CD4-positive, alpha-beta T cell (primary cell): ENCODE measurements around the gene OVCA2. TPM values are rescaled to one million over a fixed set of nuclear protein-coding genes. Genes with fewer than 3 reads are reported as not detected.
A peak's percentile ranks its signal among the peaks of the same experiment; 100 is the strongest.

Experiments
- ATAC-seq: fragments of 200-7000 bp; cut with Tn5 transposase; one replicate; pipeline ENCODE4 v1.10.0; 2022; ENCODE audit warnings: mild to moderate bottlenecking; ENCODE audit not compliant: poor library complexity
- CTCF ChIA-PET: fragments of 350-600 bp; sonication (Branson Sonifier 250); formaldehyde crosslinking; loops from one replicate; lab custom pipeline; 2021; ENCODE audit warnings: antibody characterized with exemption, inconsistent platforms; lab: Charles Lee
- POLR2A ChIA-PET: fragments of 350-600 bp; sonication (Branson Sonifier 250); formaldehyde crosslinking; loops from one replicate; lab custom pipeline; 2021; ENCODE audit warnings: antibody characterized with exemption, inconsistent platforms; lab: Charles Lee
- DNase-seq, 14 experiments: peaks; one replicate each; pipeline ENCODE4 v3.0.0-alpha.2; 2013 to 2020; ENCODE audit warnings: mixed read lengths in 2 of 14
- H3K27ac ChIP-seq, 2 donors: one replicate each; pipeline versions ENCODE4 v1.5.1 to v1.7.0; 2013; ENCODE audit warnings: low read length in 2 of 2, low read depth in 1 of 2, mild to moderate bottlenecking in 1 of 2
- H3K27me3 ChIP-seq, 2 experiments: 1 replicate in 1 of 2; 2 replicates in 1 of 2; pipeline versions ENCODE4 v1.6.1 to v1.7.0; 2013; ENCODE audit warnings: low read length in 2 of 2, control low read depth in 1 of 2, mild to moderate bottlenecking in 1 of 2, moderate library complexity in 1 of 2; ENCODE audit not compliant: insufficient read depth in 2 of 2, control insufficient read depth in 1 of 2
- H3K36me3 ChIP-seq: one replicate; pipeline ENCODE4 v1.6.1; 2013; ENCODE audit warnings: low read length, control low read depth; ENCODE audit not compliant: insufficient read depth
- H3K4me1 ChIP-seq: one replicate; pipeline ENCODE4 v1.6.1; 2013; ENCODE audit warnings: low read length, control low read depth; ENCODE audit not compliant: insufficient read depth
- H3K4me3 ChIP-seq: one replicate; pipeline ENCODE4 v1.5.1; 2013; ENCODE audit warnings: mild to moderate bottlenecking, low read length, moderate library complexity
- H3K9me3 ChIP-seq, 2 experiments: 1 replicate in 1 of 2; 2 replicates in 1 of 2; pipeline versions ENCODE4 v1.6.1 to v1.7.0; 2013; ENCODE audit warnings: low read length in 2 of 2, mild to moderate bottlenecking in 2 of 2, control low read depth in 1 of 2, moderate library complexity in 1 of 2; ENCODE audit not compliant: control insufficient read depth in 1 of 2, insufficient read depth in 1 of 2
- H3K27ac Mint-ChIP-seq: one replicate; pipeline ENCODE4 v1.8.0; 2020; ENCODE audit warnings: mixed read lengths
- H3K27me3 Mint-ChIP-seq: one replicate; pipeline ENCODE4 v1.8.0; 2021; ENCODE audit warnings: mixed read lengths
- H3K36me3 Mint-ChIP-seq: one replicate; pipeline ENCODE4 v1.8.0; 2021; ENCODE audit warnings: low read depth, mixed read lengths
- H3K4me1 Mint-ChIP-seq: one replicate; pipeline ENCODE4 v1.8.0; 2021; ENCODE audit warnings: low read depth, mixed read lengths
- H3K4me3 Mint-ChIP-seq: one replicate; pipeline ENCODE4 v1.8.0; 2020; ENCODE audit warnings: mild to moderate bottlenecking, mixed read lengths
- H3K9me3 Mint-ChIP-seq: one replicate; pipeline ENCODE4 v1.8.0; 2020; ENCODE audit warnings: mixed read lengths
- intact Hi-C, 2 experiments: fragments of 100-400 bp; cut with DNase I in 1 of 2; cut with micrococcal nuclease in 1 of 2; formaldehyde crosslinking; loops; one replicate each; pipeline versions ENCODE4 v1.15.1 to v1.9.0; 2023 to 2025; cut with DNase I, micrococcal nuclease
- total RNA-seq, 174 experiments: library from RNA in 2 of 174; stranded (reverse) in 2 of 174; gene quantifications; one replicate each; pipeline ENCODE4 v1.2.3 and lab custom pipeline; 2021 to 2026
- TF ChIP-seq, protein P1 (sequence below): fragments of 200-600 bp; IDR thresholded peaks from one replicate; pipeline ENCODE4 v1.8.0; 2022; ENCODE audit warnings: antibody characterized with exemption, mild to moderate bottlenecking

OVCA2 gene
- total RNA-seq, 2 experiments from 2014 or later: 34.4 to 35.1 TPM

DNA sequence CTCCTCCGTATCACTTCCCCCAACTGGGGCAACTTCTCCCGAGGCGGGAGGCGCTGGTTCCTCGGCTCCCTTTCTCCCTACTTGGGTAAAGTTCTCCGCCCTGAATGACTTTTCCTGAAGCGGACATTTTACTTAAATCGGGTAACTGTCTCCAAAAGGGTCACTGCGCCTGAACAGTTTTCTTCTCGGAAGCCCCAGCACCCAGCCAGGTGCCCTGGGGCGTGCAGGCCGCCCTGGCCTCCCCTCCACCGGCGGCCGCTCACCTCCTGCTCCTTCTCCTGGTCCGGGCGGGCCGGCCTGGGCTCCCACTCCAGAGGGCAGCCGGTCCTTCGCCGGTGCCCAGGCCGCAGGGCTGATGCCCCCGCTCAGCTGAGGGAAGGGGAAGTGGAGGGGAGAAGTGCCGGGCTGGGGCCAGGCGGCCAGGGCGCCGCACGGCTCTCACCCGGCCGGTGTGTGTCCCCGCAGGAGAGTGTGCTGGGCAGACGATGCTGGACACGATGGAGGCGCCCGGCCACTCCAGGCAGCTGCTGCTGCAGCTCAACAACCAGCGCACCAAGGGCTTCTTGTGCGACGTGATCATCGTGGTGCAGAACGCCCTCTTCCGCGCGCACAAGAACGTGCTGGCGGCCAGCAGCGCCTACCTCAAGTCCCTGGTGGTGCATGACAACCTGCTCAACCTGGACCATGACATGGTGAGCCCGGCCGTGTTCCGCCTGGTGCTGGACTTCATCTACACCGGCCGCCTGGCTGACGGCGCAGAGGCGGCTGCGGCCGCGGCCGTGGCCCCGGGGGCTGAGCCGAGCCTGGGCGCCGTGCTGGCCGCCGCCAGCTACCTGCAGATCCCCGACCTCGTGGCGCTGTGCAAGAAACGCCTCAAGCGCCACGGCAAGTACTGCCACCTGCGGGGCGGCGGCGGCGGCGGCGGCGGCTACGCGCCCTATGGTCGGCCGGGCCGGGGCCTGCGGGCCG, 14.7 kb downstream of the OVCA2 start:
- Histone ChIP-seq H3K27me3 (peaks cover 4 to 6% of the 10 kb centered on the region in 2 experiments), H3K27ac (no peak overlapping the region), H3K9me3 (peaks cover 0 to 6% of the 10 kb centered on the region in 2 experiments), H3K4me3 (peak overlapping the region; percentile 28), H3K36me3 (peaks cover 10% of the 10 kb centered on the region), H3K4me1 (peaks cover 68% of the 10 kb centered on the region)
- DNase-seq: peak; percentile 36 to 85 (median 52)
- CTCF ChIA-PET: interaction anchor here (1.0 to 7.3 kb wide), 13 partner anchors 13 to 282 kb away, joined by 3 to 83 read pairs (median 4); partner anchors contain the start of genes SGSM2 and TSR1
- no peaks in the 10 kb centered on the region for H3K9me3 Mint-ChIP-seq
- H3K36me3 Mint-ChIP-seq: peaks cover 15% of the 10 kb centered on the region
- H3K4me1 Mint-ChIP-seq: peaks cover 45% of the 10 kb centered on the region
- peak overlapping the region; percentile 77 for H3K4me3 Mint-ChIP-seq
- POLR2A ChIA-PET: interaction anchor here (0.6 to 4.9 kb wide), 15 partner anchors 25 to 388 kb away, joined by 3 to 61 read pairs (median 5); partner anchors contain the start of genes RTN4RL1, SMG6 and SRR
- intact Hi-C loops: loop anchor here in 1 of 2 experiments (5.0 to 10.0 kb wide), 3 partner anchors 98 to 211 kb away; no protein-coding TSS in a partner anchor
- peaks cover 25% of the 10 kb centered on the region for H3K27me3 Mint-ChIP-seq
- peak overlapping the region; percentile 61 for H3K27ac Mint-ChIP-seq
- ATAC-seq: peak; percentile 22
- TF ChIP-seq, protein P1, sequence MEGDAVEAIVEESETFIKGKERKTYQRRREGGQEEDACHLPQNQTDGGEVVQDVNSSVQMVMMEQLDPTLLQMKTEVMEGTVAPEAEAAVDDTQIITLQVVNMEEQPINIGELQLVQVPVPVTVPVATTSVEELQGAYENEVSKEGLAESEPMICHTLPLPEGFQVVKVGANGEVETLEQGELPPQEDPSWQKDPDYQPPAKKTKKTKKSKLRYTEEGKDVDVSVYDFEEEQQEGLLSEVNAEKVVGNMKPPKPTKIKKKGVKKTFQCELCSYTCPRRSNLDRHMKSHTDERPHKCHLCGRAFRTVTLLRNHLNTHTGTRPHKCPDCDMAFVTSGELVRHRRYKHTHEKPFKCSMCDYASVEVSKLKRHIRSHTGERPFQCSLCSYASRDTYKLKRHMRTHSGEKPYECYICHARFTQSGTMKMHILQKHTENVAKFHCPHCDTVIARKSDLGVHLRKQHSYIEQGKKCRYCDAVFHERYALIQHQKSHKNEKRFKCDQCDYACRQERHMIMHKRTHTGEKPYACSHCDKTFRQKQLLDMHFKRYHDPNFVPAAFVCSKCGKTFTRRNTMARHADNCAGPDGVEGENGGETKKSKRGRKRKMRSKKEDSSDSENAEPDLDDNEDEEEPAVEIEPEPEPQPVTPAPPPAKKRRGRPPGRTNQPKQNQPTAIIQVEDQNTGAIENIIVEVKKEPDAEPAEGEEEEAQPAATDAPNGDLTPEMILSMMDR: peak; percentile 35

DNA sequence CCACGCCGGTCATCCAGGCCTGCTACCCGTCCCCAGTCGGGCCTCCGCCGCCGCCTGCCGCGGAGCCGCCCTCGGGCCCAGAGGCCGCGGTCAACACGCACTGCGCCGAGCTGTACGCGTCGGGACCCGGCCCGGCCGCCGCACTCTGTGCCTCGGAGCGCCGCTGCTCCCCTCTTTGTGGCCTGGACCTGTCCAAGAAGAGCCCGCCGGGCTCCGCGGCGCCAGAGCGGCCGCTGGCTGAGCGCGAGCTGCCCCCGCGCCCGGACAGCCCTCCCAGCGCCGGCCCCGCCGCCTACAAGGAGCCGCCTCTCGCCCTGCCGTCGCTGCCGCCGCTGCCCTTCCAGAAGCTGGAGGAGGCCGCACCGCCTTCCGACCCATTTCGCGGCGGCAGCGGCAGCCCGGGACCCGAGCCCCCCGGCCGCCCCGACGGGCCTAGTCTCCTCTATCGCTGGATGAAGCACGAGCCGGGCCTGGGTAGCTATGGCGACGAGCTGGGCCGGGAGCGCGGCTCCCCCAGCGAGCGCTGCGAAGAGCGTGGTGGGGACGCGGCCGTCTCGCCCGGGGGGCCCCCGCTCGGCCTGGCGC, 15.4 kb downstream of the OVCA2 start:
- POLR2A ChIA-PET: interaction anchor here (0.6 to 4.9 kb wide), 13 partner anchors 16 to 388 kb away, joined by 3 to 61 read pairs (median 6); partner anchors contain the start of genes RTN4RL1, SMG6 and SRR
- peaks cover 0 to 6% of the 10 kb centered on the region in 2 experiments for H3K9me3 ChIP-seq
- CTCF ChIA-PET: interaction anchor here (1.0 to 7.3 kb wide), 11 partner anchors 12 to 281 kb away, joined by 3 to 83 read pairs (median 5); no protein-coding TSS in a partner anchor
- Mint-ChIP-seq H3K36me3 (peaks cover 23% of the 10 kb centered on the region), H3K9me3 (no peaks in the 10 kb centered on the region), H3K27me3 (peaks cover 29% of the 10 kb centered on the region), H3K4me3 (no peak overlapping the region), H3K4me1 (peaks cover 38% of the 10 kb centered on the region), H3K27ac (no peak overlapping the region)
- peaks cover 4 to 6% of the 10 kb centered on the region in 2 experiments for H3K27me3 ChIP-seq
- peaks cover 61% of the 10 kb centered on the region for H3K4me1 ChIP-seq
- DNase-seq (peak in 1 of 14 experiments; percentile 41), ATAC-seq (no peak)
- H3K4me3 ChIP-seq: no peak overlapping the region
- TF ChIP-seq, protein P1: no peak
- H3K36me3 ChIP-seq: peaks cover 16% of the 10 kb centered on the region
- no peak overlapping the region for H3K27ac ChIP-seq
- intact Hi-C loops: loop anchor here in 1 of 2 experiments (5.0 to 10.0 kb wide), 3 partner anchors 98 to 210 kb away; no protein-coding TSS in a partner anchor
